H1 (cell line): Measurements from ENCODE around the gene TMEM178B.

Experiments used
- ATF2 ChIP-seq: IDR thresholded peaks from 2 replicates; pipeline ENCODE4 v1.6.1; 2012; ENCODE audit warnings: low read length, inconsistent platforms
- CBX5 ChIP-seq: fragments of 300-800, 300-1000 bp; sonication (generic); IDR thresholded peaks from 2 replicates; pipeline ENCODE4 v1.7.1; 2016; ENCODE audit warnings: antibody characterized with exemption, low read length, low read depth
- CTCF ChIP-seq, 3 experiments: IDR thresholded peaks; 1 replicate in 2 of 3; 2 replicates in 1 of 3; pipeline versions ENCODE4 v1.5.1 to v1.6.1; 2011; ENCODE audit warnings: low read length in 3 of 3, mild to moderate bottlenecking in 3 of 3, inconsistent platforms in 2 of 3, low read depth in 1 of 3, moderate library complexity in 1 of 3; ENCODE audit not compliant: insufficient read depth in 1 of 3; ENCODE audit errors: control extremely low read depth in 1 of 3
- EP300 ChIP-seq, 2 experiments: IDR thresholded peaks; 1 replicate in 1 of 2; 2 replicates in 1 of 2; pipeline ENCODE4 v1.6.1; 2011 to 2012; ENCODE audit warnings: low read depth in 2 of 2, low read length in 2 of 2, mild to moderate bottlenecking in 2 of 2, borderline replicate concordance in 1 of 2, inconsistent platforms in 1 of 2, moderate library complexity in 1 of 2
- HDAC2 ChIP-seq, 2 experiments: fragments of 300-600 bp in 1 of 2; sonication (generic) in 1 of 2; IDR thresholded peaks; 2 replicates each; pipeline ENCODE4 v1.6.1; 2011 to 2012; ENCODE audit warnings: low read depth in 2 of 2, low read length in 2 of 2, mild to moderate bottlenecking in 2 of 2, moderate library complexity in 2 of 2, borderline replicate concordance in 1 of 2, inconsistent platforms in 1 of 2
- MAX ChIP-seq: IDR thresholded peaks from 2 replicates; pipeline ENCODE4 v1.6.1; 2012; ENCODE audit warnings: inconsistent platforms
- PHF8 ChIP-seq: fragments of 200-600 bp; sonication (generic); conservative IDR thresholded peaks from 2 replicates; pipeline ENCODE4 v1.7.1; 2012; ENCODE audit warnings: low read depth, mild to moderate bottlenecking, inconsistent platforms, low read length, moderate library complexity
- POLR2A ChIP-seq, 2 experiments: IDR thresholded peaks; 1 replicate in 1 of 2; 2 replicates in 1 of 2; pipeline ENCODE4 v1.6.1; 2011; ENCODE audit warnings: low read depth in 2 of 2, low read length in 2 of 2, mild to moderate bottlenecking in 2 of 2; ENCODE audit errors: control extremely low read depth in 1 of 2
- RAD21 ChIP-seq, 2 experiments: IDR thresholded peaks in 1 of 2; conservative IDR thresholded peaks in 1 of 2; 2 replicates each; pipeline ENCODE4 v1.6.1; 2011; ENCODE audit warnings: low read depth in 2 of 2, low read length in 2 of 2, improper control_type of control experiment in 1 of 2, inconsistent platforms in 1 of 2, mild to moderate bottlenecking in 1 of 2, moderate library complexity in 1 of 2
- TEAD4 ChIP-seq: IDR thresholded peaks from 2 replicates; pipeline ENCODE4 v1.6.1; 2012; ENCODE audit warnings: low read depth, low read length, inconsistent platforms, mixed read lengths
- YY1 ChIP-seq: IDR thresholded peaks from 2 replicates; pipeline ENCODE4 v1.6.1; 2011; ENCODE audit warnings: low read depth, mild to moderate bottlenecking, low read length

GRCh38 chr7:141045842-141046620 is 27.8 kb upstream of the TMEM178B start:
- TF ChIP-seq CTCF (IDR thresholded peaks at IDR 0.05; ENCODE audit: control extremely low read depth in 1 of 3, insufficient read depth in 1 of 3, low read depth in 1 of 3, low read length in 3 of 3), result no peak
- no peak for TF ChIP-seq CBX5
- TF ChIP-seq ATF2, result no peak
- no peak for TF ChIP-seq HDAC2 (IDR thresholded peaks at IDR 0.05; ENCODE audit: borderline replicate concordance in 1 of 2, low read depth in 2 of 2, low read length in 2 of 2)
- TF ChIP-seq PHF8, result no peak
- TF ChIP-seq RAD21 (IDR thresholded peaks at IDR 0.05 in 1 of 2, conservative IDR thresholded peaks at IDR 0.05 in 1 of 2; ENCODE audit: low read depth in 2 of 2, low read length in 2 of 2), result no peak
- TF ChIP-seq TEAD4, result no peak
- no peak for TF ChIP-seq MAX
- TF ChIP-seq POLR2A (IDR thresholded peaks at IDR 0.05; ENCODE audit: control extremely low read depth in 1 of 2, low read depth in 2 of 2, low read length in 2 of 2), result no peak
- no peak for TF ChIP-seq YY1
- TF ChIP-seq EP300 (IDR thresholded peaks at IDR 0.05; ENCODE audit: borderline replicate concordance in 1 of 2, low read depth in 2 of 2, low read length in 2 of 2), result no peak
